Adrenal gland (tissue), 5 donors: Measurements from ENCODE around the gene ITGA1.

Source experiments
- POLR2A ChIP-seq, 2 donors: fragments of 450-650 bp; IDR thresholded peaks; one replicate each; pipeline ENCODE4 v1.6.1; 2017; ENCODE audit warnings: antibody characterized with exemption in 2 of 2, mild to moderate bottlenecking in 2 of 2, moderate library complexity in 1 of 2
- TF ChIP-seq, protein P1 (sequence below), 6 experiments: fragments of 450-650 bp in 4 of 6; fragments of 200-600 bp in 2 of 6; sonication (generic) in 1 of 6; IDR thresholded peaks; 1 replicate in 5 of 6; 2 replicates in 1 of 6; pipeline versions ENCODE4 v1.5.1 to v1.8.0; 2016 to 2021; ENCODE audit warnings: antibody characterized with exemption in 6 of 6, mild to moderate bottlenecking in 2 of 6, moderate library complexity in 1 of 6
- donor health status: DM: no; HTN: no; CAD: no.

- TF ChIP-seq, protein P1, sequence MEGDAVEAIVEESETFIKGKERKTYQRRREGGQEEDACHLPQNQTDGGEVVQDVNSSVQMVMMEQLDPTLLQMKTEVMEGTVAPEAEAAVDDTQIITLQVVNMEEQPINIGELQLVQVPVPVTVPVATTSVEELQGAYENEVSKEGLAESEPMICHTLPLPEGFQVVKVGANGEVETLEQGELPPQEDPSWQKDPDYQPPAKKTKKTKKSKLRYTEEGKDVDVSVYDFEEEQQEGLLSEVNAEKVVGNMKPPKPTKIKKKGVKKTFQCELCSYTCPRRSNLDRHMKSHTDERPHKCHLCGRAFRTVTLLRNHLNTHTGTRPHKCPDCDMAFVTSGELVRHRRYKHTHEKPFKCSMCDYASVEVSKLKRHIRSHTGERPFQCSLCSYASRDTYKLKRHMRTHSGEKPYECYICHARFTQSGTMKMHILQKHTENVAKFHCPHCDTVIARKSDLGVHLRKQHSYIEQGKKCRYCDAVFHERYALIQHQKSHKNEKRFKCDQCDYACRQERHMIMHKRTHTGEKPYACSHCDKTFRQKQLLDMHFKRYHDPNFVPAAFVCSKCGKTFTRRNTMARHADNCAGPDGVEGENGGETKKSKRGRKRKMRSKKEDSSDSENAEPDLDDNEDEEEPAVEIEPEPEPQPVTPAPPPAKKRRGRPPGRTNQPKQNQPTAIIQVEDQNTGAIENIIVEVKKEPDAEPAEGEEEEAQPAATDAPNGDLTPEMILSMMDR (IDR thresholded peaks at IDR 0.05) = no peak
- TF ChIP-seq POLR2A (IDR thresholded peaks at IDR 0.05) = no peak
Observed at GRCh38 chr5:52772668-52773067, 15.0 kb upstream of the ITGA1 start.
